HepG2 (cell line): ENCODE data around the gene OVOL3.

Experiments used
- BHLHE40 ChIP-seq: IDR thresholded peaks from 2 replicates; pipeline ENCODE4 v1.6.1; 2011; ENCODE audit warnings: low read length, improper control_type of control experiment
- FOXA3 ChIP-seq: IDR thresholded peaks from 2 replicates; pipeline ENCODE4 v1.6.1; 2016; ENCODE audit warnings: missing genetic modification reagents, missing compliant biosample characterization
- FOXJ3 ChIP-seq: sonication (generic); formaldehyde crosslinking; IDR thresholded peaks from 2 replicates; pipeline ENCODE4 v1.4.0; 2020; ENCODE audit warnings: missing genetic modification reagents, mild to moderate bottlenecking, borderline replicate concordance
- FOXO4 ChIP-seq: sonication (generic); formaldehyde crosslinking; conservative IDR thresholded peaks from 2 replicates; pipeline ENCODE4 v1.8.1; 2023; ENCODE audit warnings: missing genetic modification reagents
- FOXP4 ChIP-seq: sonication (generic); formaldehyde crosslinking; IDR thresholded peaks from 2 replicates; pipeline ENCODE4 v1.4.0; 2020; ENCODE audit warnings: missing genetic modification reagents
- ISX ChIP-seq: sonication (generic); formaldehyde crosslinking; conservative IDR thresholded peaks from 2 replicates; pipeline ENCODE4 v1.5.0; 2020; ENCODE audit warnings: missing genetic modification reagents
- MZF1 ChIP-seq: sonication (generic); formaldehyde crosslinking; IDR thresholded peaks from 2 replicates; pipeline ENCODE4 v1.8.1; 2023; ENCODE audit warnings: mild to moderate bottlenecking, missing genetic modification reagents, borderline replicate concordance
- NR3C1 ChIP-seq: sonication (generic); formaldehyde crosslinking; IDR thresholded peaks from 2 replicates; pipeline ENCODE4 v1.4.0; 2020; ENCODE audit warnings: missing genetic modification reagents
- REPIN1 ChIP-seq: sonication (generic); formaldehyde crosslinking; IDR thresholded peaks from 2 replicates; pipeline ENCODE4 v1.8.0; 2022; ENCODE audit warnings: missing genetic modification reagents, low read depth, mild to moderate bottlenecking, borderline replicate concordance
- SRY ChIP-seq: sonication (generic); formaldehyde crosslinking; IDR thresholded peaks from 2 replicates; pipeline ENCODE4 v1.8.0; 2022; ENCODE audit warnings: mild to moderate bottlenecking, missing genetic modification reagents
- ZNF317 ChIP-seq: sonication (generic); formaldehyde crosslinking; IDR thresholded peaks from 2 replicates; pipeline ENCODE4 v1.5.0; 2020; ENCODE audit warnings: mild to moderate bottlenecking, missing genetic modification reagents
- ZNF776 ChIP-seq: sonication (generic); formaldehyde crosslinking; IDR thresholded peaks from 2 replicates; pipeline ENCODE4 v1.4.0; 2020; ENCODE audit warnings: mild to moderate bottlenecking, missing genetic modification reagents

- TF ChIP-seq BHLHE40: no peak
- no peak for TF ChIP-seq FOXA3 (CRISPR knock-in tag)
- TF ChIP-seq REPIN1 (CRISPR knock-in tag): no peak
- no peak for TF ChIP-seq ZNF776 (CRISPR knock-in tag)
- TF ChIP-seq SRY (CRISPR knock-in tag): no peak
- no peak for TF ChIP-seq FOXP4 (CRISPR knock-in tag)
- TF ChIP-seq FOXJ3 (CRISPR knock-in tag): no peak
- no peak for TF ChIP-seq ZNF317 (CRISPR knock-in tag)
- TF ChIP-seq MZF1 (CRISPR knock-in tag): no peak
- TF ChIP-seq ISX: no peak
- TF ChIP-seq NR3C1 (CRISPR knock-in tag): no peak
- no peak for TF ChIP-seq FOXO4 (CRISPR knock-in tag)
Measured at GRCh38 chr19:36061367-36061766, 49.6 kb upstream of the OVOL3 start.
